NCI-H524 treated with DMSO at 0.1 percent for 48 hours (cell line): ENCODE data around the gene LTBP4.
"Not testable (repeated sequence)": the region's sequence is repeated elsewhere in the genome, so short reads cannot be mapped to it uniquely, and the experiment has no call there.

Experiments used
- DNase-seq: peaks from one replicate; lab custom pipeline; 2025; lab: John Stamatoyannopoulos, UW

The LTBP4 gene

DNA sequence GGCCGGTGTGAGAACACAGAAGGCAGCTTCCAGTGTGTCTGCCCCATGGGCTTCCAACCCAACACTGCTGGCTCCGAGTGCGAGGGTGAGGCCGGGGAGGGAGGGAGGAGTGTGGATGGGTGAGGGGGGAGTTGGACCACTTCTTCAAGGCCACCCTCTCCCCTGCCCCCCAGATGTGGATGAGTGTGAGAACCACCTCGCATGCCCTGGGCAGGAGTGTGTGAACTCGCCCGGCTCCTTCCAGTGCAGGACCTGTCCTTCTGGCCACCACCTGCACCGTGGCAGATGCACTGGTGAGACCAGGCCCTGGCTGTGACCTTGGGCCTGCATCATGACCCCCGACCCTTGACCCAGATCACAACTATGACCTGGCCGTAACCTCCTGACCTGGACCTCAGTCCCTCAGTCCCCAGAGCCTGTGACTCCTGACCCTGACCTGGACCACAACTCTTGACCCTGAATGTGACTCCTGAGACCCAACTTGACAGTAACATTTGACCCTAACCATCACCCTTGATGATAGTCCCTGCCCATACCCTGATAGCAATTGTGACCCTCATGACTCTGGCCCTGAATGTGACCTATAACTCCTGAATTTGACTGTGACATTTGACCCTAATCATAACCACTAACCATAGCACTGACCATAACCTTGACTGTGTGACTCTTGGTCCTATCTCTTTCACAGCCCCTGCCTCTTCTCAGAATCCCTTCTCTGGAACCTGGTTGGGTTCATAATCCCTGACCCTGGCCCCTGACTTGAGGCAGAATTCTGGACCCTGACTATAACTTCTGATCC lies 10.9 kb downstream of the LTBP4 start:
- DNase-seq, result no peak

DNA sequence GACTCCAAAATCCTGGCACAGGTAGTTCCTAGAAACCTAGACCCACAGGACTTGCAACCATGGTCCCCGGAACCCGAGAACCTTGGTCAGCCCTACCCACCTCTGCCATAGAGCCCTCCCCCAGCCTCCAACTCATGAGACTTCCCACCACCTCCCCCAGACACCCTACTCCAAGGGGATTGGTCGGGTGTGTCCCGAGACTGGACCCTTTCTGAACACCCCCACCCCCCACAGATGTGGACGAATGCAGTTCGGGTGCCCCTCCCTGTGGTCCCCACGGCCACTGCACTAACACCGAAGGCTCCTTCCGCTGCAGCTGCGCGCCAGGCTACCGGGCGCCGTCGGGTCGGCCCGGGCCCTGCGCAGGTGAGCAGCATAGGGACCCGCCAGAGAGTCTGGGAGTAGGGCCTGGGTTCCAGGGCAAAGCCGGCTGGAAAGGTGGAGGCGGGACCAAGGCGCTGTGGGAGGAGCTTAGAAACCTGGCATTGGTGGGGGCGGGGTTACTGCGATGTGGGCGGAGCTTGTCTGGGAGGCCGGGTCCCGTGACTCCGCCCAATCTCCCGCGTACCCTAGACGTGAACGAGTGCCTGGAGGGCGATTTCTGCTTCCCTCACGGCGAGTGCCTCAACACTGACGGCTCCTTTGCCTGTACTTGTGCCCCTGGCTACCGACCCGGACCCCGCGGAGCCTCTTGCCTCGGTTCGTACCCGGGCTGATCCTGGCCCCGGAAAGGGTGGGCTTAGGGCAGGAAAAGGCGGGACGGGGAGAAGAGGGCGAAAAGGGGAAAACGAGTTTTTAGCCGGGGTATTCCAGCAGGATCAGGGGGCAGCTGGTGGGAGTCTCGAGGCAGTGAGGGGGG lies 11.9 kb downstream of the LTBP4 start:
- DNase-seq, result no peak

DNA sequence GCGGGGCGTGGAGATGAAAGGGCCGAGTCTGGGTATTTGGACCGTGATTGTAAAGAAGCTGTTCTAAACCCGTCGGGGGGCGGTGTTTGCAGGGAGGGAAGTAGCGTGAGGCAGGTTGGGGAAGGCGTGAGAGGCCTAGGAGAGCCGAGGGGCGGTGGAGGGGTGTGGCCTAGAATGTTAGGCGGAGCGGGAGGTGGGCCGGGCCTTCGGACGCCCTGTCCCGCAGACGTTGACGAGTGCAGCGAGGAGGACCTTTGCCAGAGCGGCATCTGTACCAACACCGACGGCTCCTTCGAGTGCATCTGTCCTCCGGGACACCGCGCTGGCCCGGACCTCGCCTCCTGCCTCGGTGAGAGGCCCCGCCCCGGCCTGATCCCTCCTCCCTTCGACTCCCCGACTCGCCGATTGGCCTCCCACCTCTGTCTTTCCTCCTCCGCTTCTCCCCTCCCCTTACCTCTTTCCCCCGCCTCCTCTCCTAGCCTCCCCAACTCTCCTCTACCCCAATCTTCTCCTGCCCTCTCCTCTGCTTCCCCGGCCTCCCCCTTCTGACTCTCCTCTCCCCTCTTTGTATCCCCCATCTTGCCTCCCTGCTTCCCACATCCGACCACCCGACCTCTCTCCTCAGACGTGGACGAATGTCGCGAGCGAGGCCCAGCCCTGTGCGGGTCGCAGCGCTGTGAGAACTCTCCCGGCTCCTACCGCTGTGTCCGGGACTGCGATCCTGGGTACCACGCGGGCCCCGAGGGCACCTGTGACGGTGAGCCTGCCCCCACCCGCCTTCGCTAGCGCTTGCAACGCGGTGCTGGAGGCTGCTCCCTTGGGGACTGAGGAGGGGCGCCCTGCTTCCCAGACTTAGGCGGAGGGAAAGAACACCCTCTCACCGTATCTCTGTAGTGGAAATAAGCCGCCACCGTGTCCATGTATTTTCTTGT lies 12.8 kb downstream of the LTBP4 start:
- no peak for DNase-seq

DNA sequence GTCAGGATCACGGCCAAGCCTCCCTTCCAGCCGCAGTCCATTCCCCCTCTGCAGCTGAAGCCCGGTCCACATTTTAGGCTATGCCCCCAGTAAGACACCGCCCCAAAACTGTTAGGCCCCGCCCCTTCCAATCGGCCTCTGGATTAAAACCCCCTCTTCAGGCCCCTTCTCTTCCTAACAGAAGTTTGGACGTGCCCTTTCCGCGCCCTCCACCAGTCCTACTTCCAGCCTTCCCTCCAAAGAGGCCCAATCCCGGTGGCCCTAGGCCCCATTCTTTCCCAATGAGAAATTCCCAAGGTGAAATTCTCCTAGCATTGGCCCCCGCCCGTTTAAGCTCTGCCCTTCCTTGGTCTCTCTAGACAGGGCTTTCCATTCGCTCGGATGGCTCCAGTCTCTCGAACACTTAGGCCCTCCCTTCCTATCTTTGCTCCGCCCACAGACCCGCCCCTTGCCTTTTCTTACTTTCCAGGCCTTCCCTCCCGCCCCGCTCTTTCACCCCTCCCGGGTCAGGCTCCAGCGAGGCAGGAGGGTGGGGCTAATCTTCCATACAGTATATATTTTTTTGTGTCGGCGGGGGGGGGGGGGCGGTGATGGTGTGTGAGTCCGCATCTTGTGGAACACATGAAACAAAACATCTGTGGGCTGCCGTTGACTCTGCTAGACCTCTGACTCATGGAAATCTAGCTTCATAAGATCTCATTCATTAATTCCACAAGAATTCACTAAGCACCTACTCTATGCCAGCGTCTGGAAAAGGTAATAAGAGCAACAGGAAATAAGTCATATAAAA lies 13.6 kb downstream of the LTBP4 start:
- no peak for DNase-seq

DNA sequence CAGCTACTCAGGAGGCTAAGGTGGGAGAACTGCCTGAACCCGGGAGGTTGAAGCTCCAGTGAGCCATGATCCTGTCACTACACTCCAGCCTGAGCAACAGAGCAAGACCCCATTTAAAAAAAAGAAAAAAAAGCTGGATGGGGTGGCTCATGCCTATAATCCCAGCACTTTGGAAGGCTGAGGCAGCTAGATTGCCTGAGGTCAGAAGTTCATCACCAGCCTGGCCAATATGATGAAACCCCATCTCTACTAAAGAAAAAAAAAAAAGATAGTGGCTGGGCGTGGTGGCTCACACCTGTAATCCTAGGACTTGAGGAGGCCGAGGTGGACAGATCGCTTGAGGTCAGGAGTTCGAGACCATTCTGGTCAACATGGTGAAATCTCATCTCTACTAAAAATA lies 15.0 kb downstream of the LTBP4 start:
- no peak for DNase-seq

DNA sequence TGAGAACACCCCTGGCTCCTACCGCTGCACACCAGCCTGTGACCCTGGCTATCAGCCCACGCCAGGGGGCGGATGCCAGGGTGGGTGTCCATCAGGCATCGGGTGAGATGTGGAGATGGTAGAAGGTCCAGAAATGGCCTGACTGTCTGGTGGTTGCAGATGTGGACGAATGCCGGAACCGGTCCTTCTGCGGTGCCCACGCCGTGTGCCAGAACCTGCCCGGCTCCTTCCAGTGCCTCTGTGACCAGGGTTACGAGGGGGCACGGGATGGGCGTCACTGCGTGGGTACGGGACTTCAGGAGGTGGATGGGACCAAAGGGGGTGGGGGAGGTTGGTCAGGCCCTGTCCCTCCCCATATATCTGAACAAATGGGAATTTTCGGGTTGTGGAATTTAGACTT lies 15.8 kb downstream of the LTBP4 start:
- DNase-seq, result no peak

DNA sequence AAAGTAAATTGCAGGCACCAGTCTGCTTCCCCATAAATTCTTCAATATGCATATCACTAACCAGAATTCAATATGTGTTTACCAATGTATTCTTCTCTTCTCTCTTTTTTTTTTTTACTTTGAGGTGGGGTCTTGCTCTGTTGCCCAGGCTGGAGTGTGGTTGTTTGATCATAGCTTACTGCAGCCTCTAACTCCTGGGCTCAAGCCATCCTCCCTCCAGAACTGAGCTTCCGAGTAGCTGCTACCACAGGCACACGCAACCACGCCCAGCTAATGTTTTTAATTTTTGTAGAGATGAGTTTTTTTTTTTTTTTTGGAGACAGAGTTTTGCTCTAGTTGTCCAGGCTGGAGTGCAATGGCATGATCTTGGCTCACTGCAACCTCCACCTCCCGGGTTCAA lies 16.8 kb downstream of the LTBP4 start:
- DNase-seq, result no peak

DNA sequence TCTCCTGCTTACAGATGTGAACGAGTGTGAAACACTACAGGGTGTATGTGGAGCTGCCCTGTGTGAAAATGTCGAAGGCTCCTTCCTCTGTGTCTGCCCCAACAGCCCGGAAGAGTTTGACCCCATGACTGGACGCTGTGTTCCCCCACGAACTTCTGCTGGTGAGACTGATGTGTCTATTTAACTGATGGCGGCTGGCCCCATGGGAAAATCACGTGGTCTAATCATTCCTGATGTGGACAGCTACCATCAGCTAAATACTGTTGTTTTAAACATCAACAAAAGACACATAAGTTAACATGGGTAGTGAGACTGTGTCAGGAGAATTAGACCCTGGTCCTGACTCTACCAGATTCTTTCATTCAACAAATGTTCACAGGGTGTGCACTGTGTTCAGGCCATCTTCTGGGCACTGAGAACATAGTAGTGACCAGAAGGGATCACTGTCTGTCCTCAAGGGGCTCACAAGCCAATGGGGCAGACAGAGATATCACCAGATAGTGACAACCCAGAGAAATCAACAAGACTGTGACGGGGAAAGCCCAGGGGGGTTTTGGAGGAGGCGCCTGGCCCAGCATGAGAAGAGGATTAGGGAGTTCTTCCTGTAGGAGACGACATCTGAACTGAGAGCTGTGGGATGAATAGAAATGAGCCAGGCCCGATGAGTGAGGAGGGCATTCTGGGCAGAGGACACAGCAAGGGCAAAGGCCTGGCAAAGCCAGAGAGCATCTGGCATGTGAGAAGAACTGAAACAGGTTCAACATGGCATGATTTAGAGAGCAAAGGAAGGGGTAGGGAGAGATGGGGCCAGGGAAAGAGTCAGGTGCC lies 18.4 kb downstream of the LTBP4 start:
- no peak for DNase-seq

DNA sequence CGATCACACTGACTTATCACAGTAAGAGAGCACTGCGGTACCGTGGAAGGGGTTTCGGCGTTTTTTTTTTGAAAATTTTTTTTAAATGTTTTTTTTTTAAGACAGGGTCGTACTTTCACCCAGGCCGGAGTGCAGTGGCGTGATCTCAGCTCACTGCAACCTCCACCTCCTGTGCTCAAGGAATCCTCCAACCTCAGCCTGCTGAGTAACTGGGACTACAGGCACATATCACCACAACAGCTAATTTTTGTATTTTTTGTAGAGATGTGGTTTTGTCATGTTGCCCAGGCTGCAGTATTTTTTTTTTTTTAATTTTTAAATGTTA lies 19.0 kb downstream of the LTBP4 start:
- DNase-seq, result no peak

DNA sequence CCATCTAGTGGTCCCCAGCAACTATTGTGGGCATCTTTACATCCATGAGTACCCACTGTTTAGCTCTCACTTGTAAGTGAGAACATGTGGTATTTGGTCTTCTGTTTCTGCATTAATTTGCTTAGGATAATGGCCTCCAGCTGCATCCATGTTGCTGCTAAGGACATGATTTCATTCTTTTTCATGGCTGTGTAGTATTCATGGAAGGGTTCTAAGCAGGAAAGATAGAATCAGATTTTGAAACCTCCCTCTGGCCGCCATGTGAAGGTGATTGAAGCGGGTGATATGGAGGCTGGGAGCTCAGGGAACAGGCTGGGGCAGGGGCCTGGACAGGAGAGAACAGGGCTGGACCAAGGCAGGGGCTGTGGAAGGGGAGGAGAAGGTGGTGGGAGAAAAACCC lies 20.1 kb downstream of the LTBP4 start:
- no peak for DNase-seq

DNA sequence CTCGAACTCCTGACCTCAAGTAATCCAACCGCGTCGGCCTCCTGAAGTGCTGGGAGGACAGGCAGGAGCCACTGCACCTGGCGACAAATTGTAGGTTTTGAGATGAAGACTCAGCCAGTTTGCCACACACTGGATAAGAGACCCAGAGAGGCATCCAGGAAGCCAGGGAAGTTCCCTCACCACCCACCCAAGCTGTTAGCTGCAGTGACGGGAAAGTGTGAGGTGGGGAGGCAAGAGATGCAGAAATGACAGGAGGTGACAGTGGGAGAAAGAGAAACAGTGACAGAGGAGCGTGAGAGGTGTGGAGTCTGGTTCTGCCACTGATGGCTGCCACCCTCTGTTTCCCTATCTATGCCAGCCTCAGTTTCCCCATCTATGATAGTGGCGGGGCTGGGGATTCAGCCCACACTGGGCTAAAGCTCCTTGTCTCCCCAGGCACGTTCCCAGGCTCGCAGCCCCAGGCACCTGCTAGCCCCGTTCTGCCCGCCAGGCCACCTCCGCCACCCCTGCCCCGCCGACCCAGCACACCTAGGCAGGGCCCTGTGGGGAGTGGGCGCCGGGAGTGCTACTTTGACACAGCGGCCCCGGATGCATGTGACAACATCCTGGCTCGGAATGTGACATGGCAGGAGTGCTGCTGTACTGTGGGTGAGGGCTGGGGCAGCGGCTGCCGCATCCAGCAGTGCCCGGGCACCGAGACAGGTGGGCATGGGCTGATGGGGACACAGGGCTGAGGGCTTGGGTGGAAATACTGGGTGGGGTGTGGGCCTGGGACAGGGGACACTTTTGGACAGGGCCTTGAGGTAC lies 21.0 kb downstream of the LTBP4 start:
- no peak for DNase-seq

DNA sequence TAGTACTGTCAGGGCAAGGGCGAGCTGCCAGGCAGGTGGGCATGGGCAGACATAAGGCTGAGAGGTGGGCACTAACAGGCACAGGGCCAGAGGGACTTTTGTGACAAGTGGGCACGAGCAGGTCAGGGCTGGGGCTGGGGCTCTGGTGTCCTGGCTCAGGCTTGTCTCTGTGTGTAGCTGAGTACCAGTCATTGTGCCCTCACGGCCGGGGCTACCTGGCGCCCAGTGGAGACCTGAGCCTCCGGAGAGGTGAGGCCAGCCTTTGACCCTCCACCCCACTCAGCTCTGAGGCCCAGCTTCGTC lies 21.6 kb downstream of the LTBP4 start:
- no peak for DNase-seq

DNA sequence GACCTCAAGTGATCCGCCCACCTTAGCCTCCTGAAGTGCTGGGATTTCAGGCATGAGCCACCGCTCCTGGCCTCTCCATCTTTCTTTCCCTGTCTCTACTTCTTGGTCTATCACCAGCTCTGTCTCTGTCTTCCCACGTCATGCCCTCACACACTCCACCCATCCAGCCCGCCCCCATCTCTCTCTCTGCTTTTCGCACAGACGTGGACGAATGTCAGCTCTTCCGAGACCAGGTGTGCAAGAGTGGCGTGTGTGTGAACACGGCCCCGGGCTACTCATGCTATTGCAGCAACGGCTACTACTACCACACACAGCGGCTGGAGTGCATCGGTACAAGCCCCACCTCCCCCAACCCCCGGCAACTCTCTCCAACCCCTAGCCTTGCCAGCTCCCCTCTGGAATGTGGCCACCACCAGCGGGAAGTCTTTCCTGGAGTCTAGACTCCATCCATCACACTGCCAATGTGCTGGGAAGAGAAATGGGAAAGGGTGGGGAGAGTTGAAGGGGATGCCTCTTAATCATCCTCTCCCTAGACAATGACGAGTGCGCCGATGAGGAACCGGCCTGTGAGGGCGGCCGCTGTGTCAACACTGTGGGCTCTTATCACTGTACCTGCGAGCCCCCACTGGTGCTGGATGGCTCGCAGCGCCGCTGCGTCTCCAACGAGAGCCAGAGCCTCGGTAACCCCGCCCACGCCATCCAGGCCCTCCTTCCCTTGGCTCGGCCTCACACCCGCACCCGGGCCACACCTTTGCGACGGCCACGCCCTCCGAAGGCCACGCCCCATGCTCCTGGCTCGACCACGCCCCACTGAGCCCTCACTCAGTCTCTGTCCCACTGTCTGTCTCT lies 22.5 kb downstream of the LTBP4 start:
- DNase-seq, result no peak

DNA sequence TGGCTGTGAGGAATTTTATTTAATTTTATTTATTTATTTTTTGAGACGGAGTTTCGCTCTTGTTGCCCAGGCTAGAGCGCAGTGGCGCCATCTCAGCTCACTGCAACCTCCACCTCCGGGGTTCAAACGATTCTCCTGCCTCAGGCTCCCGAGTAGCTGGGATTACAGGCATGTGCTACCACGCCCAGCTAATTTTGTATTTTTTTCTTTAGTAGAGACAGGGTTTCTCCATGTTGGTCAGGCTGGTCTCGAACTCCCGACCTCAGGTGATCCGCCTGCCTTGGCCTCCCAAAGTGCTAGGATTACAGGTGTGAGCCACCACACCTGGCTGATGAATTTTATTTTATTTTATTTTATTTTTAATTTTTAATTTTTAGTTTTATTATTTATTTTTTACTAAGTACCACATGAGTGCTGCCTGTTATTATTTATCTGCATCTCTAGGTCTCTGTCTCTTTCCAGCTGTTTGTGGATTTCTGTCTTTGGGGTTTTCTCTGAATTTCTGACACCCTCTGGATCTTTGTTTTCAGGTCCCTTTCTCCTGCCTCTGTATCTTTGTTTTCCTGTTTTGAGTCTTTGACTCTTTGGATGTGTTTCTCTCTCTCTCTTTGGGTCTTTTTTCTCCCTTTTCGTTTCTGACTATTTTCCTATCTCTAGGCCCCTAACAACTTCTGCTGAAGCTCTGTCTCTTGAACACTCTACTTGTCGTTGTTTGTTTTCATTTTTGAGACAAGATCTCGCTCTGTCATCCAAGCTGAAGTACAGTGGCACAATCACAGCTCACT lies 23.4 kb downstream of the LTBP4 start:
- DNase-seq, result not testable (repeated sequence)

DNA sequence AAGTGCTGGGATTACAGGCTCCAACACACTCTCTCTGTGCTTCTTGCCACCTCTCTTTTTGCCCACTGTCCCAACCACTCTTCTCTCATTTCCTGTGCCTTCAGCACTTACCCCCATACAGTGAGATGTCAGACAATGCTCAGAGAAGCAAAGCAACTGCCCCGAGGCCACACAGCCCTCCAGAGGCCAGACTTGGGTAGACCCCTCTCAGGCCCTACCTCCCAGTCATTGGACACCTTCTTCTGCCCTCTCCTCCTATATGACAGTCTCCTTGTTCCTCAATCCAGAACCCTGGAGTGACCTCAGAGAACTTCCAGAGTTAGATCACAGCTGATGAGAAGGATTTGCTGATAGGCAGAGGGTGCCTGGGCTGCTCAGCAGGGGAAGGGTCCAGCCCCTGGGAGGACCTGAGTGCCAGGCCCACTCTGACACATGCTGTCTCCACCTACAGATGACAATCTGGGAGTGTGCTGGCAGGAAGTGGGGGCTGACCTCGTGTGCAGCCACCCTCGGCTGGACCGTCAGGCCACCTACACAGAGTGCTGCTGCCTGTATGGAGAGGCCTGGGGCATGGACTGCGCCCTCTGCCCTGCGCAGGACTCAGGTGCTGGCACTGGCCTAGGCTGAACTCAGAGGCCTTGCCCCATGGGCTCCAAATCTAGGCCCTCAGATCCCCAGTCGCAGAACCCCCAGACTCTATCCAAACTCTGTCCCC lies 24.4 kb downstream of the LTBP4 start:
- no peak for DNase-seq

DNA sequence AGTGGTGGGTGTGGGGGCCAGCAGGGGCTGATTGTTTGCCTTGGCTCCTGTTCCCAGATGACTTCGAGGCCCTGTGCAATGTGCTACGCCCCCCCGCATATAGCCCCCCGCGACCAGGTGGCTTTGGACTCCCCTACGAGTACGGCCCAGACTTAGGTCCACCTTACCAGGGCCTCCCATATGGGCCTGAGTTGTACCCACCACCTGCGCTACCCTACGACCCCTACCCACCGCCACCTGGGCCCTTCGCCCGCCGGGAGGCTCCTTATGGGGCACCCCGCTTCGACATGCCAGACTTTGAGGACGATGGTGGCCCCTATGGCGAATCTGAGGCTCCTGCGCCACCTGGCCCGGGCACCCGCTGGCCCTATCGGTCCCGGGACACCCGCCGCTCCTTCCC lies 25.7 kb downstream of the LTBP4 start:
- DNase-seq, result no peak

DNA sequence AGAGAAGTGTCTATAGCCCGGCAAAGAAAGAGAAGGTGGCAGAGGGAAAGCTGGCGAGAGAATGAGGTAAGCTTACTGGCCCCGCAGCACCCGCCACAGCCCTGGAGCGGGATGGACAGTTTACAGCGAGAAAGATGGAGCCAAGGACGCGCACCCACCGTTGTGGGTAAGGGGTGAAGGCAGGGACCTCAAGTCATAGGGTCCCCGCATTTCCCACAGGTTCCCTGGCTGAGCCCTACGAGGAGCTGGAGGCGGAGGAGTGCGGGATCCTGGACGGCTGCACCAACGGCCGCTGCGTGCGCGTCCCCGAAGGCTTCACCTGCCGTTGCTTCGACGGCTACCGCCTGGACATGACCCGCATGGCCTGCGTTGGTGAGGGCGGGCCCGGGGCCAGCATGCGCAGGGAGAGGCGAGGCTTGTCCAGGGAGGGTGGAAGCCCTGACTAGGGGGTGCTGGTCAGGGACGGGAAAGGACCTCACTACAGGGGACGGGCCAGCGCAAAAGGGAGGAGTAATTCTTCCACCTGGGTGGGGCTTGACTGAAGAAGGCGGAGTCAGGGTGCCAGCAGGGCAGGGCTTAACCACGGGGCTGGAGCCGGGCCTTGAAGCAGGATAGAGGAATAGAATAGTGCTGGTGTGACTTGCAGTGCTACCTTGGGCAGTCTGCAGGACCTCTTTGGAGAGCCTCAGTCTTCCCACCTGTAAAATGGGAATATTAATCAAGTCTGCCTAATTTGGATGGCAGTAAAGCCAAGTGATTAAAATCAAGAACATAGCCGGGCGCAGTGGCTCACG lies 26.5 kb downstream of the LTBP4 start:
- no peak for DNase-seq
